ENCODE data around the gene TP73.

TP73 gene

DNA sequence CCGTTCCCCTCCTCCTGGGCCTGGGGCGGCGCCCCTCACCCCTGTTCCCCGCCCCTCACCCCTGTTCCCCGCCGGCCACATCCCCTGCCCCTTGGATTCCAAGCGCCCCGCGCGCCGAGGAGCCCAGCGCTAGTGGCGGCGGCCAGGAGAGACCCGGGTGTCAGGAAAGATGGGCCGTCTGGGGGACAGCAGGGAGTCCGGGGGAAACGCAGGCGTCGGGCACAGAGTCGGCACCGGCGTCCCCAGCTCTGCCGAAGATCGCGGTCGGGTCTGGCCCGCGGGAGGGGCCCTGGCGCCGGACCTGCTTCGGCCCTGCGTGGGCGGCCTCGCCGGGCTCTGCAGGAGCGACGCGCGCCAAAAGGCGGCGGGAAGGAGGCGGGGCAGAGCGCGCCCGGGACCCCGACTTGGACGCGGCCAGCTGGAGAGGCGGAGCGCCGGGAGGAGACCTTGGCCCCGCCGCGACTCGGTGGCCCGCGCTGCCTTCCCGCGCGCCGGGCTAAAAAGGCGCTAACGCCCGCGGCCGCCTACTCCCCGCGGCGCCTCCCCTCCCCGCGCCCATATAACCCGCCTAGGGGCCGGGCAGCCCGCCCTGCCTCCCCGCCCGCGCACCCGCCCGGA is at the start of gene TP73:
TSS of gene TP73 (plus strand) at position 587 of the 618 bp plus-strand sequence. CDS start 29,850 bp downstream, outside the sequence.
- DNase-seq (ENCODE audit: low spot score): peak; percentile 71

DNA sequence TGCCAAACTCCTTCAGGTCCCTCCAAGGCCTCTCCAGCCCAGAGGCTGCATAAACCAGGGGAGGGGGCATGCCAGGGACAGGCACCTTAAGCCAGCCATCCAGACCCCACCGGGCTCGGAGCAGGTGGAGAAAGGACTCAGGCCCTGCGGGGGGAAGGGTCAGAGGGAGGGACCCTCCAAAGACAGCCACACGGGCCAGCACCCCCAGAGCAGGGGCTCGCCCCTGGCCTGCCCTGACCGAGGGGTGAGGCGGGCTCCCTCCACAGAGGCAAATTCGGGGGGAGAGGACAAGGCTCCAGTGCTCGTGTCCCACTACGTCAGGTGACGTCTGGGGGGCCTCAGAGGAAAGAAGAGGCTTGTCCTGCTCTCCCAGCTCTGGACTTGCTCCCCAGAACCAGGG is 49.2 kb upstream of the TP73 start:
- DNase-seq (ENCODE audit: low spot score): no peak

DNA sequence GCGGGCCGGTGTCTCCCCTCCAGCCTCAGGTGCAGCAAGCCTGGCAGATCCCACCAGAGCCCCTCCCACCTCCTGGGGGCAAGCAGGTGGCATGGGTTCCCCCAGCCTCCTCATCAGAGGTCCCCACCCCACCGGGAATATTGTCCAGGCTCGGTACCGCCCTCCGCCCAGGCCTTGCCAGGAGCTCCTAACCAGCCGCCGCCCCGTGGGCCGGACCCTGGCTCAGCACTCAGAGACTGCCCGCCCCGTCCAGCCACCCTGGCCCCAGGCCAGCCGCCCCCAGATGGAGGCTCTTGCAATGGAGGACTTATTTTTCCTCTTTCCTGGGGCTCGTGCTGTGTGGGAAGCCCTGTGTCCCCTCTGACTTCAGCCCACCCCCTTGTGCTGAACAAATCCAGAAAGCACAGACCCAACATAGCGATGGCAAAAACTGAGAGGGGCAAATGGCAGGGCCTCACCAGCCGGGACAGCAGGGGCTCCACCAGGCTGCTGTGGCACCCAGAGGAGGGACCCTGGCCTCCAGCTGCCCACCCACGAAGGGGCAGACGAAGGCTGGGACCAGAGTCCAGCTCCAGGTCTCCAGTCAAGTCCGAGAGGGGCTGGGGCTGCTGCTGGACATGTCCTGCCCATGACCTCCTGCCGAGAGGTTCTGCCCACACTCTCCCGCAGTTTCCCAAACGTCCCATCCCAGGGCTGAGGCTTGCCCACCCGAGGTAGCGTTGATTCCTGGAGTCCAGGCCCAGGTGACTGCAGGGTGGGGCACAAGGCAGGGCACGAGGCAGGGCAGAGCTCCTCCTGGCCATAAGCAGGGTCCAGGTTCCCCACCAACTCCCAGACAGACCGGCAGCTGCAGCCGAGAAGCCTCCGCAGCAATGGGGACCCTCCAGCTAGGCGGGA is 48.5 kb upstream of the TP73 start:
- DNase-seq (ENCODE audit: low spot score): no peak

DNA sequence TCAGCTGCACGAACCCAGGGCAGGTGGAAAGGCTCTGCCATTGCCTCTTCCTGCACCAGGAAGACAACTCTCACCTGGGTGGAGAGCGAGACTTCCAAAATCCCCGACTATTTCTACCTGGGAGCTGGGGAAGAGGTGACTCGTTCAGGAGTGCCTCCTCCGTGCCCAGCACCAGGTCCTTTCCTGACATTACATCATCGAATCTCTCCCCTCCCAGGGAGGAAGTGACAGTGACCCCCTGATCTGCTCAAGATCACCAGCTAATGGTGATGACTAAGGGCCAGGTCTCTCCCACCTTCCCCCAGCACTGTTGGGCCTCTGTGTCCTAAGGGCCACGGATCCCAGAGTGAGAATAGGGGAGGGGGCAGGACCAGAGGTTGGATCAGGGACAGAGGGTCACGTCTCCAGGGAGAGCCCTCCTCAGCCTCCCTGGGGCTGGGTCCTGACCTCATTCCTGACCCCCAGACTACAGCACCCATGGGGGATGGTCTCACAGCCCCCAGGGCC is 47.8 kb upstream of the TP73 start:
- no peak for DNase-seq (ENCODE audit: low spot score)

- DNase-seq (ENCODE audit: low spot score): no peak
Observed at GRCh38 chr1:3604997-3605823, 47.1 kb upstream of the TP73 start.

- DNase-seq (ENCODE audit: low spot score): no peak
Observed at GRCh38 chr1:3606779-3607702, 45.3 kb upstream of the TP73 start.

DNA sequence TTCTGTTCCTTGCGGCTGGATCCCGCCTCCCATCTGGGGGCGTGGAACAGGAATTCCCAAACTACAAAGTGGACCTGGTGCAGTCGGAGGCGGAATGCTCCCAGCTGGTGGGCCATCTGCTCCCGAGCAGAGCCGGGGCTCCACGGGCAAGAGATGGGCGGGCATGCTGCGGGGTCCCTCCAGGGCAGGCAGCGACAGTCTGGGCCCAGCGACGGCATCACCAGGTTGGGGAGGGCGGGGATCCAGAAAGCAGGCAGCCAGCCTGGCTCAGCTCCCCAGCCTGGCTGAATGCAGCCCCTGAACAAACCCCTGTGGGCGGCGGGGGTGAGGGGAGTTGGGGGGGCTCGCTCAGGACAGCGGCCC is 44.6 kb upstream of the TP73 start:
- DNase-seq (ENCODE audit: low spot score): no peak

DNA sequence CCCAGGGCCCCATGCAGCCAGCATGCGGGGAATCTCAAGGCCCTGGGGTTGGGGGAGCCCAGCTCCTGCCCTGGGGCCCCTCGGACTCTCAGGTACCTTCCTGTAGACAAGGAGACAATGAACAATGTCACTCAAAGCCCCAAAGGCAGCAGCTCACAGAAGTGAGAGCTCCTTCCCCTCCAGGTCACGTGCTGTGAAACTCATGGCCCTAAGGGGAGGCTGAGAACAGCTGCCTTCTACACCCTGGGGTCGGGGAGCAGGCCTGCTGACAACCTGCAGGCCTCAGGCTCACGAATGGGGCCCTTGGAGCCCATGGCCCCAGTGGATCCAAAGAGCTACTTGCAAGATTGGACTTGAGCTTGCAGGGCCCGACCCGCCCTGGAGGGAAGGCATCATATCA is 44.2 kb upstream of the TP73 start:
- no peak for DNase-seq (ENCODE audit: low spot score)

GRCh38 chr1:3609016-3609768 is 43.1 kb upstream of the TP73 start:
- no peak for DNase-seq (ENCODE audit: low spot score)

DNA sequence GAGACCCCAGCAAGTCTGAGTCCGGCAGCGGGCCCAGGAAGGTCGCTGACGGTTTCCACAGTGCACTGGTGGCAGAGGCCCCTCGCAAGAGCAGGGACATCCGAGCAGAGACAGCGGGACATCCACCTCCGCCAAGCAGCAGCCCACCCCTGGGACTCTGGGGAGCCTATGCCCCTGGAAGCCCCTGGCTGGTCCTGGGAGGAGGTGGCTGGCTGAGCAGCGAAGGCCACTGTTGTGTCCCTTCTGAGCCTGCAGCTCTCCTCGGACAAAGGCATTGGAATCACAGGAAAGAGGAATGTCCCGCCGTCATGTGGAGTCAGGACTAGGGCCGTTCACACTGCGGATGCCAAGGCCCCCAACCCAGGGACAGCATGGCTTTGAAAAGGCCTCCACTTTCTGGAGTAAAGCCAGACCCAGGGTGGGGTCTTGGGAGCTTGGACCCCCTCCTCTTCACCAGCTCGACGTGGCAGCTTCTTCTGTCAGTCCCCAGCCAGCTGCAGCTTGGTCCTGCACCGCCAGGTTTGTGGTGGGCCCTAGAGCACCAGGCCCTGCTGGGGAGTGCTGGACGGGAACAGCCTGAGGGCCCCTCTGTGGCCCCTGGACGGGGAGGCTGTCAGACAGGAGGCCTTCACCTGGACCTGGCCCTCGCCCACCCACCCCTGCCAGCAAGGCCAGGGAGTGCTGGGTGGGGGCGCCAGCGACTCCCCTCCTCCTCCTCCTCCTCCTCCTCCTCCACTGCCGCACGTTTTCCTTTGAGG is 42.4 kb upstream of the TP73 start:
- peak; percentile 64 for DNase-seq (ENCODE audit: low spot score)

DNA sequence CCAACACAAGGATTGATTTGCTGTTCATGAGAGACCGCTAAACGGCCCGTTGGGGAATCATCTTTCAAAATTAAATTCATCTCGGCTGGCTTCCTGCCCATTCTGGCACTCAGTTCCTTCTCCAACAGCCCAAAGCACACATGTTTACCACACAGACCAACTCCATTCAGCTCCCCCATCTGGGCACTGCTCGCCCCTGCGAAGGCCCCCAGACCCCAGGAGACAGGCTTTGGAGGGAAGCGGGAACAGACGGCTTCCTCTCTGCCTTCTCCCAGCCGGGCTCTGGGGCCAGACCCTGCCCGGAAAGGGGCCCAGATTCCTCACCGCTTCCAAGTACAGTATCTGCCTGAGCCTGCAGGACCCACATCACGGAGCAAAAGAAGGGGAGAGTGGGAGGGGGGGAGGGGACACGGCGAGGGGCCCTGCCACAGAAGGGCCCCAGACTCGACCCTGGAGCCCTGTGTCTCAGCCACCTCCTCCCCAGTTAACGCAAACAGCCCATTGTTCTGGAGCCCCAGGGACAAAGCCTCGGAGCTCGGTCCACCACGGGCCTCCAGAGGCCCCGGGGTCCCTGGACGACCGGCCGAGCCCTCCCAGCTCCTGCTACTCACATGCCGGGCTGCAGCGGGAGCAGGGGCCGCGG is 41.7 kb upstream of the TP73 start:
- peak; percentile 59 for DNase-seq (ENCODE audit: low spot score)

DNA sequence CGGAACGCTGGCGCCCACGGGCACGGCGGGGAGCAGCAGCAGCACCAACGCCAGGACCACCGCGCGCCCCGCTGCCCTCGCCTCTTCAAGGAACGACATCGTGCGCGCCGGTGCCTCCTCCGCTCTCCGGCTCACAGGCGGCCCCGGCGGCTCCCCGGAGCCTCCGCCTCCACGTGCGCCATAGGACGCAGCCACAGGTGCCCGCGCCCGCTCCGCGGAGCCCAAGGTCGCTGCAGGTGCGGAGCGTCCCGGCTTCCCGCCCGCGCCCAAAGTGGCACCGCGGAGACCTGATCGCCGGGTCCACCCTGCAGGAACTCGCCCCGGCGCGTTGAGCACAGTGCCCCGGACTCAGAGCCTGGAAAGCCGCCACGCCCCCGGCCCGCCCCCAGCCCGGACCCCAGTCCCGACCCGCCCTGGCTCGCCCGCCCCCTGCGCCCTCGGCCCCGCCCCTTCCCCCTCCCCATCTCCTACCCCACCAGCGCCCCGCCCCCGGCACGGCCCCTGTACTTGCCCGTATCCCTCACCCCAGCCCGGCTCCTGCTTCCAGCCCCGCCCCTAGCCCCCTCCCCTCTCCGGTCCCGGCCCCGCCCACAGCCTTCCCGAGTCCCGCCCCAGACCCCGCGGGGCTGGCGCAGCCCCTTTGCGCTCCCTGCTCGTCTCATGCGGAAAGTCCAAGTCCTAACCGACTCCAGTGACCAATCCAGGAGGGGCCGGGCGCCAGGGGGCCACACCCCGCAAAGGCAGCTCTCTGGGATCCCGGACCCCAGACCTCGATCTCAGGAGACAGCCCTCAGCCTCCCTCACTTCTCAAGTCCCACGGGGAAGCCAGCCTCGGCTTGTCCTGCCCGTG is 40.9 kb upstream of the TP73 start, which contains the start of gene MEGF6:
TSS of gene MEGF6 (minus strand) at position 339 of the 850 bp plus-strand sequence. CDS start at position 99, 240 bp downstream.
- DNase-seq (ENCODE audit: low spot score): peak; percentile 99

DNA sequence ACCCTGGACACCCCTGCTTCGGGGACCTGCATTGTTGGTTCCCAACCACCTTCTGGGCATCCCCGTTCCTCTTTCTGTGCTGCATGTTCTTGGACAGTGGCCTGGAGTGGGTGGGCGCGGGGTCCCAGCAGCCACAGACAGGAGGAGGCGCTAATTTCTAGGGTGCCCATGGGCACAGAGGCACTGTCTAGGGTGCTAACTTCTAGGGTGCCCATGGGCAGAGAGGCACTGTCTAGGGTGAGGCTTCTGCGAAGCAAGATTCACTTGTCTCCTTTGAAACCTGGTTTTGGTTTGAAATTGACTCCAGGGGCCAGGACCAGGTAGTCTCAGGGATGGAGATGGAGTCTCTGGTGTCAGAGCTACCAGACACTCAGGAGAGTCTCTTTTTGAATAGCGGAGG is 40.2 kb upstream of the TP73 start:
- no peak for DNase-seq (ENCODE audit: low spot score)

- DNase-seq (ENCODE audit: low spot score): peak; percentile 66
Observed at GRCh38 chr1:3614755-3615742, 37.3 kb upstream of the TP73 start.

GRCh38 chr1:3616861-3617260 is 35.5 kb upstream of the TP73 start:
- DNase-seq (ENCODE audit: low spot score): no peak

GRCh38 chr1:3617806-3618345 is 34.4 kb upstream of the TP73 start:
- DNase-seq (ENCODE audit: low spot score): no peak

DNA sequence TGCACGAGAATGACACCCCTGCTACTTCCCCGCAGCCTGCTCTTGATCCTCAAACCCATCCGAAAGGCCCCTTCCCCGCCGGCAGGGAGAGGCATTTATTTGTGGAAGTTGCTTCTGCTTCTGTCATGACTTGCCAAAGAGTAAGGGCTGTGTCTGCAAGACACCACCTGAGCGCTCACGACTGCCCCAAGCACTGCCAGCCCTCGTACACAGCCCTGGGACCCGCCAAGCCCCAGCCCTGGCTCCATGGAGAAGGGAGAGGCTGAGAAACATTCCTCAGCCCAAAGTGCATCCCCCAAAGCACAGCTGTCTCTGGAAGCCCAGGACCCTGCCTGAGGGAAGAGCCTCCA is 33.8 kb upstream of the TP73 start:
- no peak for DNase-seq (ENCODE audit: low spot score)
